Body of pancreas (tissue), 4 donors: ENCODE measurements around the gene INAFM2. TPM values are rescaled to one million over a fixed set of nuclear protein-coding genes. Genes with fewer than 3 reads are reported as not detected.

ENCODE experiments used
- ATAC-seq: fragments of 150-250 bp; one replicate; pipeline ENCODE4 v1.9.1; 2016
- DNase-seq, 4 donors: peaks; one replicate each; pipeline ENCODE4 v3.0.0-alpha.2; 2019
- H3K27ac ChIP-seq, 4 donors: fragments of 200-600 bp; sonication (generic); 1 replicate in 3 of 4; 2 replicates in 1 of 4; pipeline versions ENCODE4 v1.5.1 to v1.6.1; 2016 to 2019; ENCODE audit warnings: mild to moderate bottlenecking in 1 of 4, mixed read lengths in 1 of 4, moderate library complexity in 1 of 4
- H3K27me3 ChIP-seq, 2 donors: fragments of 200-600 bp; sonication (generic); one replicate each; pipeline ENCODE4 v1.6.0; 2016; ENCODE audit warnings: mild to moderate bottlenecking in 1 of 2
- H3K36me3 ChIP-seq, 2 donors: fragments of 200-600 bp; sonication (generic); replicated peaks in 1 of 2; 2 replicates each; pipeline ENCODE4 v1.5.1; 2016; ENCODE audit warnings: low read depth in 2 of 2; ENCODE audit not compliant: insufficient read depth in 1 of 2
- H3K4me1 ChIP-seq: fragments of 200-600 bp; sonication (generic); one replicate; pipeline ENCODE4 v1.6.0; 2016
- H3K4me3 ChIP-seq, 2 donors: fragments of 200-600 bp; sonication (generic); 1 replicate in 1 of 2; 2 replicates in 1 of 2; pipeline ENCODE4 v1.5.1; 2016 to 2019
- H3K9me3 ChIP-seq, 3 donors: fragments of 200-600 bp; sonication (generic); 1 replicate in 2 of 3; 2 replicates in 1 of 3; pipeline ENCODE4 v1.5.1; 2016
- POLR2A ChIP-seq, 3 donors: fragments of 450-650 bp; IDR thresholded peaks; one replicate each; pipeline ENCODE4 v1.6.1; 2016; ENCODE audit warnings: antibody characterized with exemption in 3 of 3, mild to moderate bottlenecking in 2 of 3
- WGBS, 2 donors: methylation state at CpG; one replicate each; pipeline ENCODE4 v1.1.5; 2017; 5-methylcytosine and 5-hydroxymethylcytosine counted together
- intact Hi-C: fragments of 100-400 bp; cut with DNase I; formaldehyde crosslinking; loops from one replicate; pipeline ENCODE4 v1.15.1; 2023
- total RNA-seq, 2 donors: library from RNA; depleted of rRNA; stranded (reverse); fragments of >200 nt; gene quantifications; one replicate each; pipeline ENCODE4 v1.1.0, GENCODE V29; 2016
- TF ChIP-seq, protein P1 (sequence below), 7 experiments: fragments of 450-650 bp in 4 of 7; fragments of 200-600 bp in 3 of 7; sonication (generic) in 3 of 7; IDR thresholded peaks; one replicate each; pipeline ENCODE4 v1.5.1; 2016 to 2019; ENCODE audit warnings: antibody characterized with exemption in 7 of 7

Gene INAFM2
- total RNA-seq, 2 donors from 2014 or later, result 8.8 to 22.4 TPM

- Histone ChIP-seq H3K9me3 (no peaks in the 10 kb centered on the region), H3K36me3 (no peaks in the 10 kb centered on the region), H3K27me3 (no peaks in the 10 kb centered on the region), H3K4me3 (no peak overlapping the region), H3K27ac (peak overlapping the region in 3 of 4 donors; percentile 3 to 92 (median 87)), H3K4me1 (peaks cover 80% of the 10 kb centered on the region)
- WGBS, 2 donors, result 63 to 76% methylated on average over 4 to 5 of the region's 5 CpGs
- TF ChIP-seq, protein P1, sequence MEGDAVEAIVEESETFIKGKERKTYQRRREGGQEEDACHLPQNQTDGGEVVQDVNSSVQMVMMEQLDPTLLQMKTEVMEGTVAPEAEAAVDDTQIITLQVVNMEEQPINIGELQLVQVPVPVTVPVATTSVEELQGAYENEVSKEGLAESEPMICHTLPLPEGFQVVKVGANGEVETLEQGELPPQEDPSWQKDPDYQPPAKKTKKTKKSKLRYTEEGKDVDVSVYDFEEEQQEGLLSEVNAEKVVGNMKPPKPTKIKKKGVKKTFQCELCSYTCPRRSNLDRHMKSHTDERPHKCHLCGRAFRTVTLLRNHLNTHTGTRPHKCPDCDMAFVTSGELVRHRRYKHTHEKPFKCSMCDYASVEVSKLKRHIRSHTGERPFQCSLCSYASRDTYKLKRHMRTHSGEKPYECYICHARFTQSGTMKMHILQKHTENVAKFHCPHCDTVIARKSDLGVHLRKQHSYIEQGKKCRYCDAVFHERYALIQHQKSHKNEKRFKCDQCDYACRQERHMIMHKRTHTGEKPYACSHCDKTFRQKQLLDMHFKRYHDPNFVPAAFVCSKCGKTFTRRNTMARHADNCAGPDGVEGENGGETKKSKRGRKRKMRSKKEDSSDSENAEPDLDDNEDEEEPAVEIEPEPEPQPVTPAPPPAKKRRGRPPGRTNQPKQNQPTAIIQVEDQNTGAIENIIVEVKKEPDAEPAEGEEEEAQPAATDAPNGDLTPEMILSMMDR (IDR thresholded peaks at IDR 0.05), result peak in 1 of 7 experiments; percentile 28
- no peak for TF ChIP-seq POLR2A (IDR thresholded peaks at IDR 0.05)
- ATAC-seq (no peak), DNase-seq (peak in 2 of 4 donors; percentile 43 to 47)
- intact Hi-C loops, result no loop called here
Measured at GRCh38 chr15:40336744-40337122, 13.2 kb downstream of the INAFM2 start.

DNA sequence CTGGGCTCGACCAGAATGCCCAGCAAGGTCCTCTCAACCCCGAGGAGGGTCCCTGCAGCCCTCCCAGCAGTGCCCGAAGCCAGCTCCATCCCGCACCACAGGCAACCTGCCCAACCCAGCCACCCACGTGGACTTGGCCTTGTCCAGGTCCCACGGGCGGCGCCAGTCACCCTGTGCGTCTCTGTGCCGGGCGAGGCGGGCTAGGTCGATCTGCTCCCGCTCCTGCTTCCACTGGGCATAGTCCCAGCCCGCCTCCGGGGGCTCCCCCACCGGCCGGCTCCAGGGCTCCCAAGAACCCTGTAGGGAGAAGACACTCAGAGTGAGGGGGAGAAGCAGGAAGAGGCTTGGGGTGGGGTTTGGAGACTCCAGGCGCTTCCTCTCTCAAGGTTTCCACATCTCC, 14.1 kb downstream of the INAFM2 start:
- no peak for ATAC-seq
- intact Hi-C loops, result no loop called here
- TF ChIP-seq, protein P1 (IDR thresholded peaks at IDR 0.05), result no peak
- TF ChIP-seq POLR2A (IDR thresholded peaks at IDR 0.05), result no peak
- Histone ChIP-seq H3K27ac (peak overlapping the region; percentile 72 to 92 (median 90)), H3K27me3 (no peaks in the 10 kb centered on the region), H3K36me3 (no peaks in the 10 kb centered on the region), H3K4me3 (no peak overlapping the region), H3K9me3 (no peaks in the 10 kb centered on the region), H3K4me1 (peaks cover 76% of the 10 kb centered on the region)
- peak in 1 of 4 donors; percentile 35 for DNase-seq
- WGBS, 2 donors, result 53 to 80% methylated on average over 1 to 19 of the region's 19 CpGs

DNA sequence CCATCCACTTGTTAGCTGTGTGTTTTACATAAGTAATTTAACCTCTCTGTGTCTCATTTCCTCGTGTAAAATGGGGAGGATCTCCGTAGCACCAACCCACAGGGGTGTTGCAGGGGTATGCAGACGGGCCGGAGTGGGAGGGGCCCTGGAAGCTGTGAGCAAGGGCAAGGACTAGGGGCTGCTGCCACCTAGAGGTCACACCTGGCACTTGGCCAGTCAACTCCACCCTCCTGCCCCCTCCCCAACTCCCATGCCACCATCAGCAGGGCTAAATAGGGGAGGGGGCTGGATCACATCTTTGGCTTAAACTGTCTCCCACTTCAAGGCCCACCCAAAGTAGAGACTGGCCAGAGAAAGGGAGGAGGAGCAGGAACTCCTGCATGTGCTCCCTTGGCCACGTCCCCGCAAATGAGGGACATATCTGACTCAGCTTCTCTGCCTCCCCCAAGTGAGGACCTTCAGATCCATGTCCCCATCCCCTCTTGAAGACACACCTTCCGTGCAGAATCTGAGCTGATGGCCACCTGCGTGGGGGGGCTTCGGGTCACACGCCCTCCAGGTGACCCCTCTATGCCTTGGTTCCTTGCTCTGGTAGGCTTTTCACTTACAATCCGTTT, 14.7 kb downstream of the INAFM2 start:
- Histone ChIP-seq H3K36me3 (no peaks in the 10 kb centered on the region), H3K27me3 (no peaks in the 10 kb centered on the region), H3K4me3 (no peak overlapping the region), H3K27ac (peak overlapping the region; percentile 72 to 92 (median 90)), H3K4me1 (peaks cover 76% of the 10 kb centered on the region), H3K9me3 (no peaks in the 10 kb centered on the region)
- DNase-seq (peak; percentile 73 to 84 (median 82)), ATAC-seq (peak; percentile 22)
- intact Hi-C loops, result no loop called here
- WGBS, 2 donors, result 21 to 24% methylated on average over 11 of the region's 11 CpGs
- TF ChIP-seq POLR2A (IDR thresholded peaks at IDR 0.05), result no peak
- TF ChIP-seq, protein P1 (IDR thresholded peaks at IDR 0.05), result peak; percentile 28 to 76 (median 57)

GRCh38 chr15:40338921-40339620, 15.6 kb downstream of the INAFM2 start:
- no peak overlapping the region for H3K4me3 ChIP-seq
- intact Hi-C loops, result no loop called here
- H3K4me1 ChIP-seq, result peaks cover 71% of the 10 kb centered on the region
- H3K27ac ChIP-seq, result peak overlapping the region; percentile 72 to 92 (median 90)
- no peaks in the 10 kb centered on the region for H3K36me3 ChIP-seq
- peak; percentile 76 for ATAC-seq
- no peaks in the 10 kb centered on the region for H3K9me3 ChIP-seq
- WGBS, 2 donors, result 51 to 59% methylated on average over 5 to 11 of the region's 11 CpGs
- TF ChIP-seq, protein P1 (IDR thresholded peaks at IDR 0.05), result no peak
- peak; percentile 55 to 90 (median 84) for TF ChIP-seq POLR2A (IDR thresholded peaks at IDR 0.05)
- H3K27me3 ChIP-seq, result no peaks in the 10 kb centered on the region
- peak; percentile 69 to 85 (median 78) for DNase-seq
